ENCODE results near the gene XAF1.
A peak's percentile ranks its signal among the peaks of the same experiment; 100 is the strongest.

Gene XAF1

GRCh38 chr17:6753546-6753945 lies 2.3 kb upstream of the XAF1 start:
- Histone ChIP-seq H3K36me3 (ENCODE audit: insufficient read depth) (no peaks in the 10 kb centered on the region), H3K27me3 (ENCODE audit: insufficient read depth, low read depth) (no peaks in the 10 kb centered on the region), H3K9ac (no peak overlapping the region), H3K4me3 (IDR thresholded peaks at IDR 0.05; ENCODE audit: insufficient read depth, low read depth, low read length) (no peak overlapping the region), H3K4me1 (ENCODE audit: low read depth, poor library complexity, severe bottlenecking) (no peaks in the 10 kb centered on the region), H3K27ac (no peak overlapping the region), H2AFZ (ENCODE audit: low read depth) (no peak overlapping the region), H3K4me2 (no peak overlapping the region), H4K20me1 (ENCODE audit: insufficient read depth) (no peaks in the 10 kb centered on the region), H3K79me2 (ENCODE audit: insufficient read depth, low read depth) (no peaks in the 10 kb centered on the region)
- no peak for TF ChIP-seq CTCF (conservative IDR thresholded peaks at IDR 0.05; ENCODE audit: low read depth, low read length)

- Histone ChIP-seq H3K4me1 (ENCODE audit: low read depth, poor library complexity, severe bottlenecking) (no peaks in the 10 kb centered on the region), H3K27me3 (ENCODE audit: insufficient read depth, low read depth) (no peaks in the 10 kb centered on the region), H3K79me2 (ENCODE audit: insufficient read depth, low read depth) (no peaks in the 10 kb centered on the region), H4K20me1 (ENCODE audit: insufficient read depth) (no peaks in the 10 kb centered on the region), H3K27ac (no peak overlapping the region), H3K4me3 (IDR thresholded peaks at IDR 0.05; ENCODE audit: insufficient read depth, low read depth, low read length) (no peak overlapping the region), H3K4me2 (peak overlapping the region; percentile 17; the same call in 1 of the 2 replicates), H2AFZ (ENCODE audit: low read depth) (0 out of 2 replicates have a peak overlapping the region, but pooled peaks have one; percentile 38), H3K36me3 (ENCODE audit: insufficient read depth) (no peaks in the 10 kb centered on the region), H3K9ac (no peak overlapping the region)
- no peak for TF ChIP-seq CTCF (conservative IDR thresholded peaks at IDR 0.05; ENCODE audit: low read depth, low read length)
Observed at GRCh38 chr17:6755281-6755680, 565 bp upstream of the XAF1 start.

GRCh38 chr17:6756425-6757031 lies 682 bp downstream of the XAF1 start:
- Histone ChIP-seq H3K4me3 (IDR thresholded peaks at IDR 0.05; ENCODE audit: insufficient read depth, low read depth, low read length) (no peak overlapping the region), H3K79me2 (ENCODE audit: insufficient read depth, low read depth) (no peaks in the 10 kb centered on the region), H3K27me3 (ENCODE audit: insufficient read depth, low read depth) (no peaks in the 10 kb centered on the region), H3K36me3 (ENCODE audit: insufficient read depth) (no peaks in the 10 kb centered on the region), H2AFZ (ENCODE audit: low read depth) (no peak overlapping the region; the same call in 1 of the 2 replicates), H3K4me2 (no peak overlapping the region; the same call in 1 of the 2 replicates), H3K4me1 (ENCODE audit: low read depth, poor library complexity, severe bottlenecking) (no peaks in the 10 kb centered on the region), H3K27ac (no peak overlapping the region), H3K9ac (no peak overlapping the region), H4K20me1 (ENCODE audit: insufficient read depth) (no peaks in the 10 kb centered on the region)
- no peak for TF ChIP-seq CTCF (conservative IDR thresholded peaks at IDR 0.05; ENCODE audit: low read depth, low read length)

- no peaks in the 10 kb centered on the region for H4K20me1 ChIP-seq (ENCODE audit: insufficient read depth)
- no peaks in the 10 kb centered on the region for H3K4me1 ChIP-seq (ENCODE audit: low read depth, poor library complexity, severe bottlenecking)
- no peak for TF ChIP-seq CTCF (conservative IDR thresholded peaks at IDR 0.05; ENCODE audit: low read depth, low read length)
- H3K27me3 ChIP-seq (ENCODE audit: insufficient read depth, low read depth) = no peaks in the 10 kb centered on the region
- no peak overlapping the region for H2AFZ ChIP-seq (ENCODE audit: low read depth)
- H3K79me2 ChIP-seq (ENCODE audit: insufficient read depth, low read depth) = no peaks in the 10 kb centered on the region
- H3K36me3 ChIP-seq (ENCODE audit: insufficient read depth) = no peaks in the 10 kb centered on the region
- H3K9ac ChIP-seq = no peak overlapping the region
- no peak overlapping the region for H3K4me2 ChIP-seq
- no peak overlapping the region for H3K4me3 ChIP-seq (IDR thresholded peaks at IDR 0.05; ENCODE audit: insufficient read depth, low read depth, low read length)
- no peak overlapping the region for H3K27ac ChIP-seq
Observed at GRCh38 chr17:6757747-6758146, 1.9 kb downstream of the XAF1 start.
